ENCODE results near the gene SIX5. TPM values are rescaled to one million over a fixed set of nuclear protein-coding genes. Genes with fewer than 3 reads are reported as not detected.

Gene SIX5
- total RNA-seq, 2 experiments from 2014 or later = 1.5 to 2.8 TPM

- CTCF ChIA-PET = interaction anchor here (1.0 to 8.5 kb wide), 13 partner anchors 10 to 102 kb away, joined by 3 to 94 read pairs (median 5); partner anchors contain the start of genes DMWD, FBXO46 and SIX5
- DNase-seq (peak; percentile 96), ATAC-seq (peak; percentile 97)
- Mint-ChIP-seq H3K27ac (no peak overlapping the region), H3K4me1 (peaks cover 13% of the 10 kb centered on the region), H3K4me3 (peak overlapping the region; percentile 64), H3K36me3 (peaks cover 2% of the 10 kb centered on the region), H3K9me3 (ENCODE audit: low read depth) (no peaks in the 10 kb centered on the region), H3K27me3 (peaks cover 10% of the 10 kb centered on the region)
These were observed 10.4 kb upstream of the SIX5 start for GRCh38 chr19:45779231-45780145.

DNA sequence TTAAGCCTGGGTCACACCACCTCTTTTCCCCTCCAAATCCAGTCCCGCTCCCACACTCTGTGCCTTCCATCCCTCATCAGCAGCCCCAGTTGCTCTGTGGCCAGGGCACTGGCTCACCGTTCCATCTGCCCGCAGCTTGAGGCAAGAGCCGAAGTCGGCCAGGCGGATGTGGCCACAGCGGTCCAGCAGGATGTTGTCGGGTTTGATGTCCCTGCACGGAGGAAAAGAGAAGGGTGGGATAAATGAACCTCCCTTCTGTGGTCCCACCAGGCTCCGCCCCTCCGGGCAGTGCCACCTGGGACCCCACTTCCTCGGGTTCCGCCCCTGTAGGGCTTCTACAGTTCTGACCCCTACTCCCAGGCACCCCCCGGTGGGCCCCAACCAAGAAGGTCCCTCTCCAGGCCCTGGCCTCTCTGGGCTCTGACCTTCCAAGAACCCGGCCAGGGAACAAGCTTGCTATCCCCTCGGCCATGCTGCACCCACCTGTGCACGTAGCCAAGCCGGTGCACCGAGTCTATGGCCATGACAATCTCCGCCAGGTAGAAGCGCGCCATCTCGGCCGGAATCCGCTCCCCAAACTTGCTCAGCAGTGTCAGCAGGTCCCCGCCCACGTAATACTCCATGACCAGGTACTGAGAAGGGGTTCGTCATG is 9.1 kb upstream of the SIX5 start:
- CTCF ChIA-PET = interaction anchor here (1.7 to 8.5 kb wide), 3 partner anchors 9 to 23 kb away, joined by 6 to 94 read pairs (median 9); partner anchors contain the start of gene SIX5
- H3K27me3 Mint-ChIP-seq = peaks cover 10% of the 10 kb centered on the region
- DNase-seq (no peak), ATAC-seq (no peak)
- no peaks in the 10 kb centered on the region for H3K9me3 Mint-ChIP-seq (ENCODE audit: low read depth)
- no peak overlapping the region for H3K4me3 Mint-ChIP-seq
- peaks cover 2% of the 10 kb centered on the region for H3K36me3 Mint-ChIP-seq
- peaks cover 13% of the 10 kb centered on the region for H3K4me1 Mint-ChIP-seq
- no peak overlapping the region for H3K27ac Mint-ChIP-seq

DNA sequence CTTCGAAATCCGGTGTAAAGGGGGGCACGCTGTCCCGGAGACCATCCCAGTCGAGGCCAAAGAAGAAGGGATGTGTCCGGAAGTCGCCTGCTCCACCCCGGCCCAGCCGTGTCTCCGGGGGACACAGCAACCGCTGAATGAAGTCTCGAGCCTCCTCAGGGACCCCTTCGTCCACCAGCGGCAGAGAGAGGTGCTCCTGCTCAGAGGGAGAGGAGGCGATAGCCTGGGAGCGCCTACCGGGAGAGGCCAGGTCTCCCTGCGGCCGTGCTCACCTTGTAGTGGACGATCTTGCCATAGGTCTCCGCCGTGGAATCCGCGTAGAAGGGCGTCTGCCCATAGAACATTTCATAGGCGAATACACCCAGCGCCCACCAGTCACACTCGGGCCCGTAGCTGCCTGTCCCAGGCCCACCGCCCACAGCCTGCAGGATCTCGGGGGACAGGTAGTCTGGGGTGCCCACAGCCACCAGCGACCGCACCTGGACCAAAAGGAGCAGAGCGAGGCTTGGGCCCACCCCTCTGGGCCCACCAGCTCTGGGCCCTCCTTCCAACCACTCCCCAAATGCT is 8.4 kb upstream of the SIX5 start:
- ATAC-seq (no peak), DNase-seq (no peak)
- peaks cover 10% of the 10 kb centered on the region for H3K27me3 Mint-ChIP-seq
- H3K9me3 Mint-ChIP-seq (ENCODE audit: low read depth) = no peaks in the 10 kb centered on the region
- CTCF ChIA-PET = interaction anchor here (1.1 to 8.5 kb wide), 3 partner anchors 8 to 85 kb away, joined by 4 to 94 read pairs (median 9); partner anchors contain the start of genes QPCTL and SIX5
- peaks cover 2% of the 10 kb centered on the region for H3K36me3 Mint-ChIP-seq
- H3K4me3 Mint-ChIP-seq = no peak overlapping the region
- no peak overlapping the region for H3K27ac Mint-ChIP-seq
- peaks cover 13% of the 10 kb centered on the region for H3K4me1 Mint-ChIP-seq

DNA sequence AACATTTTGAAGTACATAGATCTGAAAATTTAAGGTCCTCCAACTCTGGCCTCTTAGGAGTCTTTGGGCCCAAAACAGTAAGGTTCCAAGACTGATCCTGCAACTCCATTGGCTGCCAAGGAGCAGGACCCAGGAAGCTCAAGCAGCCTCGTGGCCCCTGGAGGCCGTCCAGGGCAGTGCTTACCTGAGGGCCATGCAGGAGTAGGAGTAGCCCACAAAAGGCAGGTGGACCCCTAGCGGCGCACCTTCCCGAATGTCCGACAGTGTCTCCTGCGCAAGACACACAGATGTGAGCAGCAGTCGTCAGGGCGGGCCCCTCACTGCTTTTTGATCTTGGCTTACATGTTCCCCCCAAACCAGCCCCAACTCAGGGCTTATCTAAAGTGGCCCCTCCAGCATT is 5.7 kb upstream of the SIX5 start:
- DNase-seq = no peak
- ATAC-seq = no peak
- Mint-ChIP-seq H3K9me3 (ENCODE audit: low read depth) (no peaks in the 10 kb centered on the region), H3K4me3 (no peak overlapping the region), H3K27me3 (peaks cover under 1% of the 10 kb centered on the region), H3K4me1 (peaks cover 22% of the 10 kb centered on the region), H3K27ac (no peak overlapping the region), H3K36me3 (peaks cover 2% of the 10 kb centered on the region)
- CTCF ChIA-PET = interaction anchor here (7.9 kb wide), 1 partner anchor 23 kb away, joined by 338 read pairs; the partner anchor contains the start of gene DMWD

DNA sequence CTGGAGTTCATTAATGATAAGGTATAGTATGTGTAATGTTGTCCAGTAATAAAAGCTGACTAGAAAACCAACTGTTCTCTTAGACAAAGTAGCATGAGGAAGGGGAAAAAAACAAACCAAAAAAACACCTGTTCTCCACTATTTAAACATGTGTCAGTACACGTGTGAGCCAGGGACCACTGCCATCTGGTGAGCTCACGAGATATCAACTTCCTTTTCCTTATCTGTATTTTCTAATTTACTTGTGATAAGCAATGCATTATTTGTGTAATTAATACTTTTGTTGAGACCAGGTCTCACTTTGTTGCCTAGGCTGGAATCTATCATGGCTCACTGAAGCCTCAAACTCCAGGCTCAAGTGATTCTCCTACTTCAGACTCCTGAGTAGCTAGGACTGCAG is 4.3 kb upstream of the SIX5 start:
- H3K27me3 Mint-ChIP-seq = no peaks in the 10 kb centered on the region
- H3K9me3 Mint-ChIP-seq (ENCODE audit: low read depth) = no peaks in the 10 kb centered on the region
- ATAC-seq (no peak), DNase-seq (no peak)
- H3K4me1 Mint-ChIP-seq = peaks cover 15% of the 10 kb centered on the region
- no peak overlapping the region for H3K27ac Mint-ChIP-seq
- CTCF ChIA-PET = interaction anchor here (1.2 to 7.9 kb wide), 6 partner anchors 9 to 91 kb away, joined by 3 to 338 read pairs (median 4); partner anchors contain the start of genes DMPK, DMWD and SYMPK
- peaks cover 2% of the 10 kb centered on the region for H3K36me3 Mint-ChIP-seq
- no peak overlapping the region for H3K4me3 Mint-ChIP-seq

GRCh38 chr19:45772912-45773311 is 3.9 kb upstream of the SIX5 start:
- DNase-seq = no peak
- peaks cover 2% of the 10 kb centered on the region for H3K27me3 Mint-ChIP-seq
- no peak for ATAC-seq
- H3K9me3 Mint-ChIP-seq (ENCODE audit: low read depth) = no peaks in the 10 kb centered on the region
- no peak overlapping the region for H3K27ac Mint-ChIP-seq
- H3K36me3 Mint-ChIP-seq = peaks cover 1% of the 10 kb centered on the region
- no peak overlapping the region for H3K4me3 Mint-ChIP-seq
- CTCF ChIA-PET = interaction anchor here (1.2 to 7.9 kb wide), 6 partner anchors 10 to 91 kb away, joined by 3 to 338 read pairs (median 4); partner anchors contain the start of genes DMPK, DMWD and SYMPK
- peaks cover 13% of the 10 kb centered on the region for H3K4me1 Mint-ChIP-seq

DNA sequence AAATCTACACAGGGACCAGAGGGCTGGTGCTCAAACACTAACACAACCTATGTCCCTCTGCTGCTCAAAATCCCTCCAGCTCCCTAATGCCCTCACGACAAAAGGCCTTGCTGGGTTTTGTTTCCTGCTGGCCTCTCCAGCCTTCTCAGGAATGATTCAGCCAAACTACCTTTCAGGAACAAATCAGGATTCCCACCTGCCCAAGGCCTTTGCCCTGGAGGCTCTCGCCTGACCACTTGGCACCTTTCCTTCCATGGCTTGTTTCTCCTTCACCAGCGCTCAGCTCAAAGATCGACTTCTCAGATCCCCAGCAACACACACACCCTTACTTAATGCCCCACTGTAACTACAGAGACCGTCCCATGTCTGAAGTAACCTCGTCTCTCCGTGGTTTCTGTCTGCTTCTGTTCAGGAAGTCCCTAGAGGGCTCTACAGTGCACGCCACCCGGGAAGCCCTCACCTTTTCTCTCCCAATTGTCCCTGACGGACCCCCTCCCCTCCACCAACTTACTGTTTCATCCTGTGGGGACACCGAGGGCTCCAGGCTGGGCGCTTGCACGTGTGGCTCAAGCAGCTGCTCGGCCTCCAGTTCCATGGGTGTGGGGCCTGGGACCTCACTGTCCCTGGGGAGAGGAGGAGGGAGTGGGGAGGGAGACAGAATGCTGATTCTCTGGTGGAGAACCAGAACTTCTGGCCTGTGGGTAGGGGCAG is 3.2 kb upstream of the SIX5 start:
- H3K9me3 Mint-ChIP-seq (ENCODE audit: low read depth) = no peaks in the 10 kb centered on the region
- no peak overlapping the region for H3K27ac Mint-ChIP-seq
- peaks cover 13% of the 10 kb centered on the region for H3K4me1 Mint-ChIP-seq
- no peak for DNase-seq
- CTCF ChIA-PET = interaction anchor here (0.9 to 7.9 kb wide), 5 partner anchors 9 to 110 kb away, joined by 3 to 338 read pairs (median 4); partner anchors contain the start of genes DMPK, DMWD and SYMPK
- H3K36me3 Mint-ChIP-seq = no peaks in the 10 kb centered on the region
- H3K27me3 Mint-ChIP-seq = peaks cover 6% of the 10 kb centered on the region
- H3K4me3 Mint-ChIP-seq = no peak overlapping the region
- ATAC-seq = no peak

- ATAC-seq (no peak), DNase-seq (no peak)
- CTCF ChIA-PET = interaction anchor here (0.9 to 7.9 kb wide), 9 partner anchors 10 to 146 kb away, joined by 3 to 338 read pairs (median 10); partner anchors contain the start of genes DMPK, DMWD and RSPH6A
- Mint-ChIP-seq H3K4me1 (peaks cover 13% of the 10 kb centered on the region), H3K36me3 (no peaks in the 10 kb centered on the region), H3K27ac (no peak overlapping the region), H3K27me3 (peaks cover 10% of the 10 kb centered on the region), H3K4me3 (no peak overlapping the region), H3K9me3 (ENCODE audit: low read depth) (no peaks in the 10 kb centered on the region)
These were observed 2.4 kb upstream of the SIX5 start for GRCh38 chr19:45771311-45771933.

- Mint-ChIP-seq H3K27ac (peak overlapping the region; percentile 84), H3K36me3 (no peaks in the 10 kb centered on the region), H3K27me3 (peaks cover 12% of the 10 kb centered on the region), H3K9me3 (ENCODE audit: low read depth) (no peaks in the 10 kb centered on the region), H3K4me3 (peak overlapping the region; percentile 78), H3K4me1 (peaks cover 13% of the 10 kb centered on the region)
- ATAC-seq (peak; percentile 73), DNase-seq (peak; percentile 92)
- CTCF ChIA-PET = interaction anchor here (0.9 to 7.9 kb wide), 31 partner anchors 10 to 577 kb away, joined by 3 to 338 read pairs (median 6); partner anchors contain the start of genes DMPK, DMWD, FBXO46 and IRF2BP1
These were observed 1.4 kb upstream of the SIX5 start for GRCh38 chr19:45770192-45771101.

- peak; percentile 34 for ATAC-seq
- H3K27me3 Mint-ChIP-seq = peaks cover 13% of the 10 kb centered on the region
- peak; percentile 78 for DNase-seq
- peak overlapping the region; percentile 78 for H3K4me3 Mint-ChIP-seq
- H3K27ac Mint-ChIP-seq = peak overlapping the region; percentile 84
- CTCF ChIA-PET = interaction anchor here (0.7 to 7.9 kb wide), 41 partner anchors 9 to 577 kb away, joined by 3 to 338 read pairs (median 6); partner anchors contain the start of genes DMPK, DMWD, FBXO46 and IRF2BP1
- peaks cover 13% of the 10 kb centered on the region for H3K4me1 Mint-ChIP-seq
- no peaks in the 10 kb centered on the region for H3K36me3 Mint-ChIP-seq
- H3K9me3 Mint-ChIP-seq (ENCODE audit: low read depth) = no peaks in the 10 kb centered on the region
These were observed 754 bp upstream of the SIX5 start for GRCh38 chr19:45769821-45770191.

DNA sequence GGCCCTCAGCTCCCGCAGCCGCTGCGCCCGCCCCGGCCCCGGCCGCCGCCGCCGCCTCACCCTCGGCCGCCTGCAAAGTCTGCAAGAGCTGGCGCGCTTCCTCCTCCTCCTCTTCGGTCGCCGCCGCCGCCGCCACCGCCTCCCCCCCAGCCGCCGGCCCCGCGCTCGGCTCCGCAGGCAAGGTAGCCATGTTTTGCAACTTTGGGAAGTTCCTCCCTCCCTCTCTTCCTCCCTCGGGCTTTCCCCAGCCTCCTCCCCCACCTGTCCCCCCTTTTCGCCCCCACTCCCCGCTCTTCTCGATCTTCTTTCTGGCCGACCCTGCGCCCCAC is 433 bp downstream of the SIX5 start:
- Mint-ChIP-seq H3K27ac (peak overlapping the region; percentile 57), H3K27me3 (peaks cover 18% of the 10 kb centered on the region), H3K9me3 (ENCODE audit: low read depth) (no peaks in the 10 kb centered on the region), H3K4me1 (peaks cover 13% of the 10 kb centered on the region), H3K4me3 (peak overlapping the region; percentile 78), H3K36me3 (no peaks in the 10 kb centered on the region)
- CTCF ChIA-PET = interaction anchor here (0.7 to 7.9 kb wide), 20 partner anchors 13 to 511 kb away, joined by 3 to 338 read pairs (median 6); partner anchors contain the start of genes DMPK, DMWD, IRF2BP1 and QPCTL
- no peak for ATAC-seq
- DNase-seq = peak; percentile 55

Data from activated CD8-positive, alpha-beta memory T cell treated with anti-CD3 and anti-CD28 coated beads, Interleukin-2, amount 10 ng/mL, durations not matched to agents 7 days and 5 days (primary cell).